ENCODE results near the gene BRSK2.
"Not testable (repeated sequence)": the region's sequence is repeated elsewhere in the genome, so short reads cannot be mapped to it uniquely, and the experiment has no call there.

BRSK2 gene

DNA sequence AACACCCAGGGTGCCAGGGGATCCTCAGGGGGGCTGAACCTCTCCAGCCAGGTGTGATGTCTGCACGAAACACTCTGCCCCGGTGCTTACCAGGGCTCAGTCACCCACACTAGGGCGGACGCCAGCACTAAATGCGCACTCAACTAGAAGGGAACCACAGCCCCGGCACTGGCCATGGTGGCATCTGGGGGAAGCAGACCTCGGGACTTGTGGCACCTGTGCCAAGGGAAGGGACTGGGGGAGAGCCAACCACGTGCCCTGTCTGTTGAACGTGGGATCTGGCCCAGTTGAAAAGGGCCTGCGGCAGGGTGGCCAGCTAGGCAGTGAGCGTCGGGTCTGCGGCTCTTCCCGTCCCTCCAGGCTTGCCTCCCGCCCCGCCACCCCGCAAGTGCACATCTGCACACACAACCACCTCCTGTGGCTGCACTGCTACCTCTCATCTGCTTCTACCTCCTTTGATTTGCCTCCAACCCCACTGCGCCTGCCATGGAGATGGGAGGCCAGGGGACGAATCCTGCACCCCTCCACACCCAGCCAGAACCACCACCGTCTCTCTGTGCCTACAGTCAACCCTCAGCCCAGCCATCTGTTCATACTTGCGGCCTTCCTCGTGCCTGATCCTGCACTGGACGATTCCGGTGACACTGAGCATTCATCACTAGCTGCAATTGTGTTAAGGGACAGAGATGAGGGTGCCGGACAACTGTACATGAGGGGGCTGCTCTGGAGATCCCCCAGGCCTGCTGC is 111.9 kb downstream of the BRSK2 start:
- DNase-seq (ENCODE audit: low read depth) = no peak

DNA sequence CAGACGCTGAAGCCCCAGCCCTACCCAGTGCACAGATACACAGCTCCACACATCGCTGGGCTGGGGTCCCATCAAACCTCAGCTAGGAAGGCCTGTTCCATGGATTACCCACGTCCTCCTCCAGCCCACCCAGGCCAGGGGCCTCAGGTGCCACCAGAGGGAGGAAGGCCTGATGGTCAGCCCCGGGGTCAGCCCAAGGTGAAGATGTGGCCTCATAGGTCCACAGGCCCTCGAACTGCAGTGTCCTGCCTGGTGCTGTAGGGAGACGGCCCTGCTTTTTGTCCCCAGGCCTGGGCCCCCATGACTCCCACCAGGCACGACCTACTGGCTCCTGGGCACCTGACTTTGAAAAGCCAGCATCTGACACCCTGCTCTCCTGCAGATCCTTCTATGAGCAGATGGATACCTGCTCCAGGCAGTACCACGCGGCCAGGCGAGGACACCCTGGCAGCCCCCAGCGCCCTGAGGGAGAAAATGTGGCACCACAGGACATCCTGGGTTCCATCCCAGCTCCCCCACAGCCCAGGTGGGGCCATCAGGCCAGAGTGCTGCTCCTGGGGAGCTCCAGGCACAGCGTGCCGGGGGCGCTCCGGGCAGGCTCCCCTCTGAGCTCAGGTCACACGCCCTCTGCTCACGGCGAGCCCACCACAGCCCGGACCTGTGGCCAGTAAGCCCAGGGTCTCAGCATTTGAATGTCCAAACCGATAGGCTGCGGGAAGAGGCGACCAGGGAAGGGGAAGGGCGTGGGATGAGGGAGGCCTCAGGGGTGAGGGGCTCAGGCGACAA is 112.6 kb downstream of the BRSK2 start:
- DNase-seq (ENCODE audit: low read depth) = no peak

DNA sequence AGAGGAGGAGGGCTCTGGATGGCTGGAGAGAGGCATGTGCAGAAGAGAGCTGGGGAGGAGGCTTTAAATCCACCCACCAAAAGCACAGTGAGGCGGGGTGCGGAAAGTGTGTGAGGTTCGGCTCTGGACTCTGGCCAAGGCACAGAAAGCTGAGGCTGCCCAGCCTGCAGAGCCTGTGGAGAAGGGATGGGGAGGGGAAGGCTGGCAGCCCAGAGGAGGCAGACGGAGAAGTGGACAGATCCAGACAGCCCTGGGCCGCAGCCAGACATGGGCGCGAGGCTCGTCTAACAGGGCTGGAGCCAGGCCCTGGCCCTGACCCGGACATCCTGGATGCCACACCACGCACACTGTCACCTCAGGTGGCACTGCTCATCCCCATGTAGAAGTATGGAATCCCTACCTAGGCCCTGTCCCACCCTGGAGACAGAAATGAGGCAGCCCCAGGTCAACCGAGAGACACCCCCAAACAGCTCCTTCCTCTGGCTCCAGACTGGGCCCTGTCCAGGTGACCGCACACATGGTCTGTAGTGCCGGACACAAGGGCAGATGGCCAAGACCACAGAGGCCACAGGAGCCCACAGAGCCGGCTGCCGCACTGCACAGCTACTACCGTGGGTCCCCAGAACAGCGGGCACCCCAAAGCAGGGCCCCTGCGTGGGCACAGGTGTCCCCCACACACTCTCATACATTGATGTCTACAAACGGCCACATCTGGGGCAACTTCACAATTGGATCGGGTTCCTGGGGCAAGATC is 113.4 kb downstream of the BRSK2 start:
- DNase-seq (ENCODE audit: low read depth) = no peak

DNA sequence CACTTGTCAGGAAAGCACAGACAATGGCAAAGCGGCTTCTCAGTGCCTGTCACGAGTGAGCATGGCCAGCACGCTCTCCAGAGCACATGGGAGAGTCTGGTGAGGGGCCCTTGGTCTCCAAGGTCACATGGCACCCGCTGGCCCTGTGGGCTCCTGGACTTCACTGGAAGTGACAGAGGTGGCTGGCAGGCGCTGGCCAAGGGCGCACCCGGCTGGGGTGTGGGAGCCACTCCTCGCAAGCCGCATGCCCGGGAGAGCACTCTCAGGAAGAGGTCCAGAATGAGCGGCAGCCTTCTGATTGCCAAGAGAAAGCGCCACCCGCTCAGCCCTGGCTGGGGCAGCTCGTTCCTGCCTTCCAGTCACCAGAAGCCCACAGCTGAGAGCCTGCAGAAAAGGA is 114.0 kb downstream of the BRSK2 start:
- DNase-seq (ENCODE audit: low read depth) = no peak

DNA sequence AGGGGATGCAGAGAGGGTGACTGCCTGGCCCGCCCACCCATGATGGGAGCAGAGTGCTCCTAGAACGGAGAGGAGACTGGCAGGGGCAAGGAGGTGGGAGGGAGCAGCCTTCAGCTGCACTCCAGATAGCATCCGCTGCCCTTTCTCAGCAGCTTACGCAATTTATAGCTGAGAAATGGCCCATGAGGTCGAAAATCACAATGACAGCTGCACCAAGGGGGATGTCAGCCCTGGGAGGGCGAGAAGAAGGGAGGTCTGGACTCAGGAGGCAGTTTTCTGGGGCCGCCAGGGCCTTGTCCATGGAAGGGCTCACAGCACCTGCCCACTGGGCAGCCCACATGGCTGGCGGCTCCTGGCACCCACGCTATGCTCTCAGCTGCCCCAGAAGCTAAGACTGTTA is 114.4 kb downstream of the BRSK2 start:
- no peak for DNase-seq (ENCODE audit: low read depth)

DNA sequence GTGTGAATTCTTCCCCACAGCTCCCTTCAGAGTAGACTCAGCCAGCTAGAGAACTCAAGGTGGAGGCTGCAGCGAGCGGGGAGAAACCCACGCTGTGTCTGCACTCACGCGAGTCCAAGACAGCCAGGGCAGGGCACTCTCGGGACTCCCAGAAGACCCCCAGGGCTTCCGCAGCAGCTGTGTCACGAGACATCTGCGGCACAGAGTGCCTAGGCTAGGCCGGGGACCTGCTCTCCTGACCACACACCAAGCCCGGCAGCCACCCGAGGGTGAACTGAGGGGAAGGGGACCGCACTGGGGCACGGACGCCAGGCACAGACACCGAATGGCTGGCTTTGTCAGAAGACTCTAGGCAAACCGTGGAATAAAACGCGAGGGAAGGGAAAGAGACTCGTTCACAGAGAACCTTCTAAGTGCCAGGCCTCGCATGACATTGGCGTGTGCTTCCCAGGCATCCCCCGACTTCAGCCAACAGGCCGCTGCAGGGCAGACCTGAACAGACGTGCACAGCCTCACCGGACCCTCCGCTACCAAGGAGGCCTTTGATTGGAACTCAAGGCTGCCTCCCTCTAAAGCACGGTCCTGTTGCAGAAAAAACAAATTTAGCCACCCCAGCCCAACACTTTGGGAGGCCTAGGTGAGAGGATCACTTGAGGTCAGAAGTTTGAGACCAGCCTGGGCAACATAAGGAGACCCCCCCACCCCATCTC is 115.0 kb downstream of the BRSK2 start:
- no peak for DNase-seq (ENCODE audit: low read depth)

DNA sequence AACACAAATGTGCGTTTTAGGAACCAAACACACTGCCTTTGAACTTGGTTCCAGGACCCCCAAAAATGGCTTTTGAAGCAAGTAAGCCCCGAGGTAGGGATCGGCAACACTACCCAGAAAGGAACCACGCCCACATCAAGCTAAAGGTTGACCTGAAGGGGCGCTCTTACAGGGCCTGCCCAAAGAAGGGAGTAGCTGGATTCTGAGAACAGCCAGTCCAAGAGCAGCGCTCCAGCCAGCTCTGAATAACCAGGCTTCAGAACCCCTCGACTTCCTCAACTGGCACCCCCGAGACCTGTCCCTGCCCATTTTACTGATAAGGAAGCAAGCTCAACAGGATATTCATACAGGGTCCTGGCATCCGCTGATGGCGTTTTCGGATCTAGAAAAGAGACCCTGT is 115.7 kb downstream of the BRSK2 start:
- DNase-seq (ENCODE audit: low read depth) = no peak

DNA sequence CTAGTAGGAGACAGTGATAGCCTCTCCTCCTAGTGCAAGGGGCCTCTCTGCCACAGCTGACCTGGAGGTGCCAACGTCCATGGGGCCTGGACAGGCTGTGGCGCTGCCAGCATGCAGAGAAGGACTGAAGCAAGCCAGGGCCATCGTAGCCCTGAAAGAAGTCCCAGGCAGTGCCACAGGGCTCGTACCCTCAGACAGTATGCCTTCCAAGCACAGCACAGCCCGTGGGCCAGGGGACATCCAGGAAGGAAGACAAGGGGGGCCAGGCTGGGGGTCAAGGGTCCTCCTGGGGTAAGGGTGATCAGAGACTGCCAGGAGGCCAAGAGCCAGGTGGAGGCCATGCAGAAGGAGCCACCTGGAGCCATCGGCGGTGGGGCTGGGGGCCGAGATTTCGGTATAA is 117.2 kb downstream of the BRSK2 start:
- no peak for DNase-seq (ENCODE audit: low read depth)

DNA sequence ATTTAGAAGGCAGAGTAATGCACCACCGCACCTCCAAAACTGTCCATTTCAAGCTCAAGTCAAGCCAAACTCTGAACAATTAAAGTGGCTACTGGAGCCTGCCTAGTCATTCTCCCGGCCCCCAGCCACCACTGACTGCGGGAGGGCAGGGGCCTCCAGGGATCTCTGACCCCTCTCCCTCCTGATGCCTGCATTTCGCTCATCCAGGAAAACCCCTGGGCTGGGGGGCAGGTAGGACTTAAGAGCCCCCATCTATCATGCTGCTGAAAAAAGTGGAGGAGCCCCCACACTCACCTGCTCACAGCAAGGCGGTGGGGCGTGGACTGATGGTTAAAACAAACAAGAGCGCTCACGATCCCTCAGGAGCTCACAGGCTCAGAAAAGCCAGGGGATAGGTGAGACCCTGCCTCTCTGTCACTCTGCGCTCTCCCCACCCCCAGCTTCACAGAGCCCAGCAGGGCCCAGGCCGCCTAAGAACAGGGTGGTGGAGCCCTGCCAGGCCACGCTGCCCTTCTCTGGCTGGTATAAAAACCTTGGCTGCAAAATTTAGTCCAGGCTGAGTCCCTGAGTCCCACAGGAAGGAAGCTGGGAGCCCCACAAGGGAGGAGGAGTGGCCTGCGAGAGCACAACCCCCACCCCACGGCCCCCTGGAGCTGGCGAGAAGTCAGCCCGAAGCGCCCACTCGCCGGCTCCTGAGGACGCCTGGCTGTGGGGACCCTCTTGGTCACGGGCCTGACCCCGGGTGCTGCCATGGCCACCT is 117.8 kb downstream of the BRSK2 start:
- no peak for DNase-seq (ENCODE audit: low read depth)

DNA sequence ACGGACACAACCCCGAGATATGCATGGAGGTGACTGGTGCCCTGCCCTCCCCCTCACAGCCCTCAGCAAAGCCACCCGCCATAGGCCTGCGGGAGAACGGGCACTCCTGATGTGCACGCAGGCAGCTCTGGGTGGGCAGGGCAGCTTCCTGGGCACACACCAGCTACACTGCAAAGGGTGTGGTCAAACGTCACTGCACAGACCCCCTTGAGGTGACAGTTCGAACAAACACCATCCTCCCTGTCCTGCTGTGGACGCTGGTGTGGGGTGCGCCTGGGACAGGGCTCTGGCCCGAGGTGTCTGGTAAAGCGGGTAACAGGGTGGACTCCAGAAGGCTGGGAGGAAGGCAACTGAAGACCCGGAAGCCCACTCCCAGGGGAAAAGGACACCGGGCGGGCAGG is 118.8 kb downstream of the BRSK2 start:
- DNase-seq (ENCODE audit: low read depth) = no peak

DNA sequence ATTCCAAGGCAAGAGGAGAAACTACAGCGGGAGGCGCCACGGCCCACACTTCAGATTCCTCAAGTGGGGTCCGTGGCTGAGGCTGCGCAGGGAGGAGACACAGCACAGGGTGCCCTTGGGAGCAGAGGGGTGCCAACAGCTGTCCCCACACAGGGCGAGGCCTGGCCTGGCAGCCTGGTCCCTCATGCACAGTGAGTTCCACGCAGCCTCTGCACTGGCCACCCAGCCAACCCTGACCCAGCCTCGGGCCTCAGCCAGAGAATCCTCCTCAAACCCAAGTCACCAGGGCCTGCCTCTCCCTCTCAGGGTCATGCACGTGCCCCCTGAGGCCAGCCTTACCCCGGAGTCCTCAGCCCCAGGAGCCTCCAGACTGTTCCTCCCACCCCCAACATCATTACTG is 119.3 kb downstream of the BRSK2 start:
- DNase-seq (ENCODE audit: low read depth) = no peak

DNA sequence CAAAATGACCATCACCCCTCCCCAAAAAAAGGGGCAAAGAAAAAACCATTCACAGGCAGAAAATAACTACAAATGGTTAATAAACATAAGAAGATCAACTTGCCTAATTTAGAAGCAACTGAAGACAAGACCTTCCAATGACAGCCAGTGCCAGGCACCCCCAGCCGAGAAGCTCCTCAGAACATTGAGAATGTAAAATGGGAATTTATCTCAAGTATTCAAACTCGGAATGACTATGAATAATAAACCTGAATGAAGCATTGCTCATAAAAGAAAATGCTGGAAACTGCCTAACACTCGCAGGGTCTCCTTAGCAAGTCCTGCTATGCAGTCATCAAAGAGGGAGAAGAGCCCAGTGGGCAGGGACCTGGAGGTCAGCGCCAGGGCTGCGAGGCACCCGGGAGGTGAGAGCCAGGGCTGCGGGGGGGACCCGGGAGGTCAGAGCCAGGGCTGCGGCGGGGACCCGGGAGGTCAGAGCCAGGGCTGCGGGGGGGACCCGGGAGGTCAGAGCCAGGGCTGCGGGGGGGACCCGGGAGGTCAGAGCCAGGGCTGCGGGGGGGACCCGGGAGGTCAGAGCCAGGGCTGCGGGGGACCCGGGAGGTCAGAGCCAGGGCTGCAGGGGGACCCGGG is 120.0 kb downstream of the BRSK2 start:
- DNase-seq (ENCODE audit: low read depth) = no peak

DNA sequence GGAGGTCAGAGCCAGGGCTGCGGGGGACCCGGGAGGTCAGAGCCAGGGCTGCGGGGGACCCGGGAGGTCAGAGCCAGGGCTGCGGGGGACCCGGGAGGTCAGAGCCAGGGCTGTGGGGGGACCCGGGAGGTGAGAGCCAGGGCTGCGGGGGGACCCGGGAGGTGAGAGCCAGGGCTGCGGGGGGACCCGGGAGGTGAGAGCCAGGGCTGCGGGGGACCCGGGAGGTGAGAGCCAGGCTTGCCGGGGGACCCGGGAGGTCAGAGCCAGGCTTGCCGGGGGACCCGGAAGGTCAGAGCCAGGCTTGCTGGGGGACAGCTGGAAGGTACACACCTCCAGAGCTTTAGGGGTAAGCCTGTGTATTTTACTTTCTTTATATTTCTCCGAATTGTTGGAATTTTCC is 120.6 kb downstream of the BRSK2 start:
- not testable (repeated sequence) for DNase-seq (ENCODE audit: low read depth)

DNA sequence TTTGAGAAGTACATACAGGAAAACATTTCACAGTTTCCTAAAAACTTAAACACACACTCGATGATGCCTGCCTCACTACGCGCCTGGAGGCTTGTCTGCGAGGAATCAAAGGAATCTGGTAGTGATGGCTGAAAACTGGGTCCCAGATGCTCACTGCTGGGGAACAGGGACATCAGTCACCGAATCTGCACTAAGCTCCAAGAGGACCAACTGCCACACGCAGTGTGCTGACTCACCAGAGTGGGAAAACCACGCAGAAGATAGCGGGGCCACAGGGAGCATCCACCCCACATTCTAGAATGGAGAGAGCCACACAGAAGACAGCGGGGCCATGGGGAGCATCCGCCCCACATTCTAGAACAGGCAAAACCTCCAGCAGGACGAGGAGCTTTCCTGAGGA is 121.2 kb downstream of the BRSK2 start:
- no peak for DNase-seq (ENCODE audit: low read depth)

DNA sequence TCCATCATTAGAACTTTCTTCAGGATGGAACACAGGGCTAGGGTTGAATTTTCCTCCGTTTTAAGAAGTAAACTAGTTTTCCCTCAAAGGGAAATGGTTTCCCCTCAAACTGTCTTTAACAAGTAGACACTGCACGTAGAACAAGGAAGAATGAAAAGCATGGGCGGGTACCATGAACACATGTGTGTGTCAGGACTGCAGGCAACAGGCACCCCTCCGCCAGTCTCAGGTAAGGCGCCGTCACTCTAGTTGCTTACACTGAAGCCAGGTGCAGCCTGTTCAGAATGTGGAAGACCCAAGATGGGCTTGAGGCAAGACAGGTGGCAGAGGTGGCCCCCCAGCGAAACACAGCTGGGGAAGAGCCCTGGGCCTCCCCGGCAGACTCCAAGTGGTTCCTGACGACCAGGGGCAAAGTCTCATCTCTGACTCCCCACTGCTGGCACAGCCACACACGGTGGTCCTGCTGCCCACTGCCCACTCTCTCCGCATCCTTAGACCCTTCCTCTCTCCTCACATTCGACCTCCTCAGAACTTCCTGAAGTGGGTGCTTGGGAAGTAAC is 122.3 kb downstream of the BRSK2 start:
- DNase-seq (ENCODE audit: low read depth) = no peak
